Thyroid gland (tissue), 4 donors: Measurements from ENCODE around the gene ZIC5.

Source experiments
- CTCF ChIP-seq, 6 experiments: fragments of 200-600 bp in 3 of 6; fragments of 450-650 bp in 3 of 6; sonication (generic) in 3 of 6; IDR thresholded peaks; one replicate each; pipeline ENCODE4 v1.5.1; 2016 to 2019; ENCODE audit warnings: antibody characterized with exemption in 6 of 6, mild to moderate bottlenecking in 2 of 6, inconsistent platforms in 1 of 6, moderate library complexity in 1 of 6
- POLR2A ChIP-seq, 2 donors: fragments of 450-650 bp; IDR thresholded peaks; one replicate each; pipeline ENCODE4 v1.6.1; 2017; ENCODE audit warnings: antibody characterized with exemption in 2 of 2, mild to moderate bottlenecking in 2 of 2, moderate library complexity in 1 of 2

GRCh38 chr13:99971576-99972189, at the start of gene ZIC5:
- no peak for TF ChIP-seq CTCF (IDR thresholded peaks at IDR 0.05)
- TF ChIP-seq POLR2A (IDR thresholded peaks at IDR 0.05) = no peak
